Measurements from ENCODE around the gene SLC22A8. TPM values are rescaled to one million over a fixed set of nuclear protein-coding genes. Genes with fewer than 3 reads are reported as not detected.

Gene SLC22A8
- total RNA-seq, 6 donors from 2014 or later: not detected

DNA sequence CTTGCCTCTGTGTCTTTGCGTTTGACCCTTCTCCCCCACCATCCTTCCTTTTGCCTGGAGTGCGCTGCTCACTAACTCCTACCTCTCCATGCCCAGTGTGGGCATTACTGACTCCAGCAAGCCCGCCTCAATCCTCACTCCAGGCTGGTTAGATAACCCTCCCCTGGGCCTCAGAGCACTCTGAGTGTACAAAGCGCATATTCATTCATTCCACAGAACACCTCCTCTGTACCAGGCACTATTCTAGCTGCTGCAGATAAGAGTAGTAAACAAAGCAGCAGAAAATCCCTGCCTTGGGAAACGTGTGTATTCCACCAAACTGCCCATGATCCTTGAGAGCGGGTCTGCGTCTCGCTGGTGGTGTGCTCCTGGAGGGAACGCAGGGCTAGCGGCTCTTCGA lies 3.2 kb downstream of the SLC22A8 start:
- WGBS, 2 donors: 75 to 83% methylated on average over 11 of the region's 11 CpGs
- TF ChIP-seq EP300 (IDR thresholded peaks at IDR 0.05): no peak
- TF ChIP-seq, protein P1, sequence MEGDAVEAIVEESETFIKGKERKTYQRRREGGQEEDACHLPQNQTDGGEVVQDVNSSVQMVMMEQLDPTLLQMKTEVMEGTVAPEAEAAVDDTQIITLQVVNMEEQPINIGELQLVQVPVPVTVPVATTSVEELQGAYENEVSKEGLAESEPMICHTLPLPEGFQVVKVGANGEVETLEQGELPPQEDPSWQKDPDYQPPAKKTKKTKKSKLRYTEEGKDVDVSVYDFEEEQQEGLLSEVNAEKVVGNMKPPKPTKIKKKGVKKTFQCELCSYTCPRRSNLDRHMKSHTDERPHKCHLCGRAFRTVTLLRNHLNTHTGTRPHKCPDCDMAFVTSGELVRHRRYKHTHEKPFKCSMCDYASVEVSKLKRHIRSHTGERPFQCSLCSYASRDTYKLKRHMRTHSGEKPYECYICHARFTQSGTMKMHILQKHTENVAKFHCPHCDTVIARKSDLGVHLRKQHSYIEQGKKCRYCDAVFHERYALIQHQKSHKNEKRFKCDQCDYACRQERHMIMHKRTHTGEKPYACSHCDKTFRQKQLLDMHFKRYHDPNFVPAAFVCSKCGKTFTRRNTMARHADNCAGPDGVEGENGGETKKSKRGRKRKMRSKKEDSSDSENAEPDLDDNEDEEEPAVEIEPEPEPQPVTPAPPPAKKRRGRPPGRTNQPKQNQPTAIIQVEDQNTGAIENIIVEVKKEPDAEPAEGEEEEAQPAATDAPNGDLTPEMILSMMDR (IDR thresholded peaks at IDR 0.05): no peak
- TF ChIP-seq POLR2AphosphoS5 (IDR thresholded peaks at IDR 0.05): no peak
- no peak for TF ChIP-seq POLR2A (IDR thresholded peaks at IDR 0.05)
- DNase-seq: no peak
- H3K4me3 ChIP-seq: no peak overlapping the region
- no peaks in the 10 kb centered on the region for H3K9me3 ChIP-seq
- peaks cover 0 to 9% (median 4%) of the 10 kb centered on the region in 4 donors for H3K4me1 ChIP-seq
- no peak for ATAC-seq (ENCODE audit: low FRiP score in 2 of 2)
- no peaks in the 10 kb centered on the region for H3K36me3 ChIP-seq
- H3K27me3 ChIP-seq: no peaks in the 10 kb centered on the region
- H3K27ac ChIP-seq: no peak overlapping the region

DNA sequence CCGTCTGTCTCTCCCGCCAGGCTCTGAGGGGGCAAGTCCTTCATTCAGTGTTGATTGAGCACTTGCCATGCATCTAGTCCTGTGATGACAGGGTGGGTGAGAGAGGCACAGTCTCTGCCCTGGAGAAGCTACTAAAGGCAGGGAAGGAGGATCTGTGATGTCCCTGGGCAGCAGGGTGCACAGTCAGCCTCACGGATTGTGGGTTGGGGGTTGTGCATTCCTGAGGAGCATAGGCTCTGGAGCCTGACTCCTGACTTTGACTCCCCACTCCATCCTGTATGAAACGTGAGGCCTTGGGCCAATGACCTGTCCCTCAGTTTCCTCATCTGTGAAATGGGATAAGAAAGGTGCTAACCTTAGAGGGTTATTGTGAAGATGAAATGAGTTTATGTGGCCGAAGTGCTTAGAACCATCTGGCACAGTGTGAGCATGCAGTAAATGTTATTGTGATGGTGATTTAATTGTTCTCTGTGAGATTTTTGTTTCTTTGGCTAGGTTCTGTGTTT lies 4.7 kb downstream of the SLC22A8 start:
- WGBS, 2 donors: 85 to 87% methylated on average over 5 of the region's 5 CpGs
- no peak for DNase-seq
- Histone ChIP-seq H3K36me3 (no peaks in the 10 kb centered on the region), H3K9me3 (no peaks in the 10 kb centered on the region), H3K27ac (no peak overlapping the region), H3K4me1 (no peaks in the 10 kb centered on the region), H3K27me3 (no peaks in the 10 kb centered on the region), H3K4me3 (no peak overlapping the region)
- TF ChIP-seq, protein P1 (IDR thresholded peaks at IDR 0.05): no peak
- TF ChIP-seq POLR2A (IDR thresholded peaks at IDR 0.05) (no peak), POLR2AphosphoS5 (IDR thresholded peaks at IDR 0.05) (no peak), EP300 (IDR thresholded peaks at IDR 0.05) (no peak)
- no peak for ATAC-seq (ENCODE audit: low FRiP score in 2 of 2)

DNA sequence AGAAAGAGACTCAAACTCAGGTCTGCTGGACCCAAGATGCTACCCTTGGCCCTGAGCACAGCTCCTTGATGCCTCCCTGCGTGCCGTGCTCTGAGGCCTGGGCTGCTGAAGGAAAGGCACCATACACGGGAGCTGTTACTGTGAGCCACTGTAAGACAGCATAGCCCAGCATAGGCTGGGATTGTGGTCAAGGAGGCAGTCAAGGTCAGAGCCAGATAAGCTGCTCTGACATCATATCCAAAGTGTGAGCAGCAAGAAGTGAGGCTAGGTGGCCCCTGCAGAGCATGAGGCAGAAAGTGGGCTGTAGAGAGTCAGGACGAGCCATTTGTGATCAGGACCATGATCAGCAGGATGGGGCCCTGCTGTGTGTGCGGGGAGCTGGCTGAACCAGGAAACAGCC lies 7.7 kb downstream of the SLC22A8 start:
- Histone ChIP-seq H3K9me3 (no peaks in the 10 kb centered on the region), H3K4me1 (no peaks in the 10 kb centered on the region), H3K4me3 (no peak overlapping the region), H3K36me3 (no peaks in the 10 kb centered on the region), H3K27ac (no peak overlapping the region), H3K27me3 (no peaks in the 10 kb centered on the region)
- WGBS, 2 donors: 92 to 96% methylated on average over 3 to 5 of the region's 5 CpGs
- ATAC-seq (ENCODE audit: low FRiP score in 2 of 2) (no peak), DNase-seq (no peak)
- TF ChIP-seq POLR2AphosphoS5 (IDR thresholded peaks at IDR 0.05): no peak
- TF ChIP-seq EP300 (IDR thresholded peaks at IDR 0.05): no peak
- TF ChIP-seq, protein P1 (IDR thresholded peaks at IDR 0.05): no peak
- no peak for TF ChIP-seq POLR2A (IDR thresholded peaks at IDR 0.05)

DNA sequence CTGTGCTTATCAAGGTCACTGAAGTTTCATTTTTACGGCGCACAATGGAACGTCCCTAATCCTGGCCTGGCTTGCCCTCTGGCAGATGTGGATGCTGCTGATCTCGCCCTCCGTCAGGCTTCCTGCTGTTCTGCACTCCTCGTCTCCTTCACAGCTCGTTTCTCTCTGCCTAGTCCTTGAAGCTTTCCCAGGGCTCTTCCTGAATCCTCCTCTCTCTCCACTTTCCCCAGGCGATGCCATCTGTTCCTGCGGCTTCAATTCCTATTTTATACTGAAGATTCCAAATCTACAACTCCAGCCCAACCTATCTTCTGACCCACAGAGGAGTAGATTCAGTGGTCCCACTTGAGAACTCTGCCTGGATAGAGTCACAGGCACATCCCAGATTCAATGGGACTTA lies 14.2 kb downstream of the SLC22A8 start:
- ATAC-seq (ENCODE audit: low FRiP score in 2 of 2) (no peak), DNase-seq (no peak)
- H3K27me3 ChIP-seq: no peaks in the 10 kb centered on the region
- no peak for TF ChIP-seq POLR2A (IDR thresholded peaks at IDR 0.05)
- TF ChIP-seq, protein P1 (IDR thresholded peaks at IDR 0.05): no peak
- TF ChIP-seq EP300 (IDR thresholded peaks at IDR 0.05): no peak
- no peak for TF ChIP-seq POLR2AphosphoS5 (IDR thresholded peaks at IDR 0.05)
- no peaks in the 10 kb centered on the region for H3K36me3 ChIP-seq
- no peak overlapping the region for H3K4me3 ChIP-seq
- WGBS, 2 donors: 76 to 83% methylated on average over 9 of the region's 9 CpGs
- H3K4me1 ChIP-seq: no peaks in the 10 kb centered on the region
- no peaks in the 10 kb centered on the region for H3K9me3 ChIP-seq
- H3K27ac ChIP-seq: no peak overlapping the region

DNA sequence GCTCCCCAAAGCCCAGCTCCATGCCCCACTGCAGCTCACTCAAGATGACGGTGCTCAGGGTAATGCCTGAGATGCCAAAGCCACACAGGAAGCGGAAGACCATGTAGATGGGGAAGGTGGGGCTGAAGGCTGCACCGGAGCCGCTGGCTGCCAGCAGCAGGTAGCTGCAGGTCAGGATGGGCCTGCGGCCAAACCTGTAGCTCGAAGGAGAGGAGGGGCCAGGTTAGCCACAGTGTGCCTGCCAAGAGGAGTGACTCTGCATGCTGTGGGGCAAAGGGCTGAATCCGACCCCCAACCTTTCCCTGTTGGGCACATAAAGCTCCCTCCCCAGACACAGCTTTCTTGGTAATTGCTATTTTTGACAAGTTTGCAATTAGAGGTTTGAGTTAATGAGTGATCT lies 16.0 kb downstream of the SLC22A8 start:
- no peaks in the 10 kb centered on the region for H3K27me3 ChIP-seq
- H3K9me3 ChIP-seq: no peaks in the 10 kb centered on the region
- 40 to 62% methylated on average over 7 of the region's 7 CpGs for WGBS, 2 donors
- TF ChIP-seq POLR2A (IDR thresholded peaks at IDR 0.05) (no peak), POLR2AphosphoS5 (IDR thresholded peaks at IDR 0.05) (no peak), EP300 (IDR thresholded peaks at IDR 0.05) (no peak)
- TF ChIP-seq, protein P1 (IDR thresholded peaks at IDR 0.05): no peak
- DNase-seq: no peak
- no peaks in the 10 kb centered on the region for H3K4me1 ChIP-seq
- no peak for ATAC-seq (ENCODE audit: low FRiP score in 2 of 2)
- H3K27ac ChIP-seq: no peak overlapping the region
- no peaks in the 10 kb centered on the region for H3K36me3 ChIP-seq
- no peak overlapping the region for H3K4me3 ChIP-seq

All from upper lobe of left lung (tissue), 6 donors.